Cortex of kidney (tissue), 1 donor: ENCODE measurements around the gene VWA5A.
"Not testable (repeated sequence)": the region's sequence is repeated elsewhere in the genome, so short reads cannot be mapped to it uniquely, and the experiment has no call there.

Source experiments
- DNase-seq: peaks from one replicate; lab custom pipeline; 2025; lab: John Stamatoyannopoulos, UW

VWA5A gene

GRCh38 chr11:124093330-124093729 is 21.9 kb upstream of the VWA5A start:
- DNase-seq = no peak

DNA sequence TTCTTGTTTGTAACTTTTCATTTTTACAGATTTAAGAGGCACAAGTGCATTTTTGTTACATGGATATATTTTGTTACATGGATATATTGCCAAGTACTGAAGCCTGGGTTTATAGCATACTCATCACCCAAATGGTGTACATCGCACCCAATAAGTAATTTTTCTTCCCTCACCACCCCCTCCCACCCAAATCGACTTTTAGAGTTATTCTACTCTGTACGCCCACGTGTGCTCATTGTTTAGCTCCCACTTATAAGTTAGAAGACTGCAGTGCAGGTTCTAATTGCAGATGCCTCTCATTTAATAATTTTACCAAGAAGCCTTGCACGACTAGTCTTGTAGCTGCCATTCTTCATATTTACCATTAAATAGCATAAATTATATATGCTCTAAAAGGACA is 20.5 kb upstream of the VWA5A start:
- DNase-seq = no peak

- no peak for DNase-seq
These were observed 18.9 kb upstream of the VWA5A start for GRCh38 chr11:124096364-124096763.

DNA sequence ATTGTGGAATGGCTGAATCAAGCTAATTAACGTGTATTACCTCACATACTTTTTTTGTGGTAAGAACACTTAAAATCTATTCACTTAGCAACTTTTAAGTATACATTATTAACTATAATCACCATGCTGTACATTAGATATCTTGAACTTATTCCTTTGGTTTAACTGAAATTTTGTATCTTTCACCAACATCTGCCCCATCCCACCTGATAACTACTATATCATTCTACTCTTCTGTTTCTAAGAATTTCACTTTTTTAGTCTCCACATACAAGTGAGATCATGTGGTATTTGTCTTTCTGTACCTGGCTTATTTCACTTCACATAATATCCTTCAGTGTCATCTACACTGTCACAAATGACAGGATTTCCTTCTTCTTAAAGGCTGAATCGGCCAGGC is 17.1 kb upstream of the VWA5A start:
- no peak for DNase-seq

- no peak for DNase-seq
These were observed 13.5 kb upstream of the VWA5A start for GRCh38 chr11:124101737-124102136.

DNA sequence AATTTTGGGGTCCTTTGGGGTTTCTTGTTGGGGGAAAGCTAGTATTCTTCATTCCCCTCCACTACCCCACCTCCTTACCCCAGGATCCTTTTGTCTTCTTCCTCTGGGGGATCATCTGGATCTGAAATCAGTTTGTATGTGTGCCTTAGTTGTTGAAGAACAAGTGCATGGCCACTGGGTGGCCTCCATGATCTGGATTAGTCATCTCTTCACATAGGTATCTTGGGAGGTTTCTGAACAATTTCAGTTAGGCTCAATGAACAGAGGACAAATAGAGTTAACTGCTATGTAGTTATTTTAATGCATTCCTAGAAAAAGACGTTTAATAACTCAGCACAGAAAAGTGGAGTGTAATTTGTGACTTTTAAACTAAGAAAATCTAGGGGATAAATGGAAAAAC is 7.1 kb upstream of the VWA5A start:
- DNase-seq = no peak

DNA sequence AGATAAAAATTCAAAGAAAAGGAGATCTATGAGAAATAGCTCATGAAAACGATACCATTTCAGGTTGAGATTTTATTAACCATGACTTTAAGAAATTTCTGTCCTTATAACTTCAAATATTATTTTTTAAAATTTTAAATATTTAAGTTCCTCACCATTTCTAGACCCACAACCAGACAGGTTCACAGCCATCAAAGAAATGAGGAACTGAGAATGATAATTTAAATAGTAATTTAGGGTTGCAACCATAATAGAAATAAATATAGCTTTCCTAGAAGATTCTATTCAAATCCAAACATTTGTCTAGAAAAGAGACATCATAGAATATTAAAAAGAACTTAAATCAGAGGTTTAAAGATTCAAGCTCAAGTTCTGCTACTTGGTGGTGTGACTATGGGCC is 5.9 kb upstream of the VWA5A start:
- DNase-seq = no peak

DNA sequence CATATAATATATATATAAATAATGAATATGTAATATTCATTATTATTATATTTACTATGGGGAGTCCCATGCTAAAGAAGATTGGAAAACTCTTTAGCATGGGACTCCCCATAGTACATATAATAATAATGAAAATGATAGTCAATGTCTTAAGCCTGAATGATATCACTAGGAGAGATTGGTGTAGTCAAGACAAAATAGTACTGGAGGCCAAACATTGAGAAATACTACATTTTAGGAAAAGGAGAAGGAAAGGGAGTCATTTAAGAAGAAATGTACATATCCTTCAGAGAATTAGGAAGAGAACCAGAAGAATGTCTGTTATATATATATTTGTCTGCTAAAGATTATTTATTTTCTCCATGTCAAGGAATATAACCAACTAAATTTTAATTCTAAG is 5.0 kb upstream of the VWA5A start:
- no peak for DNase-seq

- DNase-seq = no peak
These were observed 1.4 kb upstream of the VWA5A start for GRCh38 chr11:124113890-124114289.

DNA sequence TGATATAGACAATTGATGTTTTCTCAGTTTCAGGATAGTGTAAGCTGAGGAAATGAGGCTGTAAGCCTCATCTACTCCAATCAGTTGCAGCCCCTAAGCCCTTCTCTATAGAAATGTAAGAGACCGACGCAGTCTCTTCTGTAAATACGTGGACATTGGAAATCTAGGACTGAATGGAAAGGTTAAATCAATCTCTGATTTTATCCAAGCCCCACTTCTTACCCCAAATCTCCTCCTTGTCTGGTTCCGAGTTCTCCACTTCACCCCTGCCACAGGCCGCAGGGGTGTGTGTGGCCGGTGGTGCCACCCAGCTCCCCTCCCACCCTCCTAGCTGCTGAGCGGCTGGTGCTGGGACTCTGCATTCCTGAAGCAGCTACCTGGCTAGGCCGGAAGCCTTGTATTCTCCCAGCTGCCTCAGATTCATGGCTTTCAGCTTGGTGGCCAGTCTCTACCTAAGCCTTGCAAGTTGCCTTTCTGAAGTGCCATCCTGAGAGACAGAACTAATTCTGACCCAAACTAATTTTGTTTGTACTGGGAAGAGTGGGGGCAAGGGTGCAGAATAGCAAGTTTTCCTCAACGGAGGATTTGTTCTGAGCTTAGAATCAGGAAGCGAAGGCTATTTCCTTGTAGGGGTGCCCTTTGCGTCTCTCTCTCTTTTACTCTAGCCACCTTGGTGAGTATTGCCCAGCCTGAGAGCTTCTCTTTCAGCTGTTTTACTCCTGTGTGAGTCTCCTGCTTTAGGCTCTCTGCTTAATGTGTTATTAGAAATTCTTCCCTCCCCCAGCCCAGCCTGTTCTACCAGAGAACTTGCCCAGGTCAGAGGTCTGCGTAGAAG is 749 bp downstream of the VWA5A start:
- no peak for DNase-seq

DNA sequence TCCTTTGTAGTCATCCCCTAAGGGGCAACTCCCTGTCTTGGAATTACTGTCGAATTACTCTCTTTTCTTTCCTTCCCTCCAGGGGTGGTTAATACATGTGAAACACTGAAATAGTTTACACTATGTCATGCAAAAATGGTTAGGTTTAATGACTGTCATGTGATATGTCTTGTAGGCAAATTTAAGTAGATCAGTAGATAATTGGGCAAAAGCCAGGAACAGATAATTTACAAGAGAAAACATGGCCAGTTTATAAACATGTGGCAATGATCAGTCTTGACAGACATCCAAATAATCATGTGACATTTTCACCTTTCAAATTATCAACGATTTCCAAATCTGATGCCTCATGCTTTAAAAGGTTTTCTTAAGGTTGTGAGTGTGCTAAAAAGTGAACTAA is 3.9 kb downstream of the VWA5A start:
- DNase-seq = no peak

DNA sequence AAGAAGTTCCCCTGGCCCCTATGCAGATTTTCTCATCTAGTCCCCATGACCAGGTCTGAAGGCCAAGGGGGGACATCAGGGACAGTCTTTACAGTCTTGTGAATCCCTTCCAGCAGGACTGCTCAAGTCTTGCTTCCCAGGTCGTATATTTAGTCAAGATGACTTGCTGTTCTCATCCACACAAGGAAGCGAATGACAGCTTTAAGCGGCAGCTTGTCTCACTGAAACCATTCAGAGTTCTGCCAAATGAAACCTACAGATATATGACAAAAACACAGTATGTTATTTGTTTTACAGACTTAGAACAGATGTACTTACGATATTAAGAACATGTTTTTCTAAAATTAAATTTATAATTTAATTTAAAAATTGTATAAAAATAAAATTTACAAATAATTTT is 5.6 kb downstream of the VWA5A start:
- no peak for DNase-seq

DNA sequence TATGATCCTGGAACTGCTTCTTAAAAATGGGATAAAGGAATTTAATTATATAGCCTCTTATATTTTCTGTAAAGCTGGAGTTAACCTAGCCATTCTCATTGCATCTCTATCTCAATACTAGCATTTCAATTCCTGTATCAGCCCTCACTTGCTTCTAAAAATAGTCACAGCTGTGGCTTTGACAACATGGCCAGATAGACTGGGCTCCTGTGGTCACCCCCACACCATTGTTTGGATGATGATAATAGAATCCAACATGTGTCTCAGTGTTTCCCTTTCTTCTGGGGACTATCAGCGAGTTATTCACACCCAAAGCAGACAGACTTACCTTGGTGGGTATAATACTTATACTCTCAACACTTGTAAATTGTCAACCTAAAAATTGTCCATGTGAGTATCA is 6.9 kb downstream of the VWA5A start:
- no peak for DNase-seq

GRCh38 chr11:124123622-124124021 is 8.4 kb downstream of the VWA5A start:
- DNase-seq = no peak

- not testable (repeated sequence) for DNase-seq
These were observed 11.9 kb downstream of the VWA5A start for GRCh38 chr11:124127134-124127533.

- no peak for DNase-seq
These were observed 27.8 kb downstream of the VWA5A start for GRCh38 chr11:124143034-124143433.

GRCh38 chr11:124147951-124148350 is 32.7 kb downstream of the VWA5A start:
- no peak for DNase-seq

DNA sequence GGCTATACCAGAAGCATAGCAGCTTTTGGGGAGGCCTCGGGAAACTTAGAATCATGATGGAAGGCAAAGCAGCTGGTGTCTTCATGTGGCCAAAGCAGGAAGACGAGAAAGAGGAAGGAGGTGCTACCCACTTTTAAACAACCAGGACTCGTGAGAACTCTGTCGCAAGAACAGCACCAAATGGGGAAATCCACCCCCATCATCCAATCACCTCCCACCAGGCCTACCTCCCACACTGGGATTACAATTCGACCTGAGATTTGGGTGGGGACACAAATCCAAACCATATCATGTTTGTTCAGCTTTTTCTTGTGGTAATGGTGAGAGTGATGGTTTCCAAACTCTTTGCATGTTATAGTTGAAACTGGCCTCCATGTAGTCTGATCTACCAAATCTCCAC is 35.4 kb downstream of the VWA5A start:
- DNase-seq = no peak

- no peak for DNase-seq
These were observed 37.6 kb downstream of the VWA5A start for GRCh38 chr11:124152770-124153407.

DNA sequence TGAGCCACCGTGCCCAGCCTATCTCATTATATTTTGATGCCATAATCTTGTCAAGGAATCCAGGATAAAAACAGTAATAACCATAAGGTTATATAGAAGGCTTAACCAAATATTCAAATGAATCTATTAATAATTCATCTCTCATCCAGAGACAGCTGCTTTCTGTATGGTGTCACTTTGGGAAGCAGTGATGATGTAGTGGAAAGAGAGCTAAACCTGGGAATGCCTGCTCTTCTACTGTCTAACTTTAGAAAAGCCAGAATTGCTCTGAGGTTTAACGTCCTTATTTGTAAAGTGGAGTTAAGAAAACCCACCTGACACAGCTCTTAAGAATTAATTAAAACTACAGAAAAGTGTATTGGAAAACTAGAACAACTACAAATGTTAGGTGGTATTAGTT is 38.6 kb downstream of the VWA5A start:
- no peak for DNase-seq

- DNase-seq = no peak
These were observed 44.2 kb downstream of the VWA5A start for GRCh38 chr11:124159481-124159880.

DNA sequence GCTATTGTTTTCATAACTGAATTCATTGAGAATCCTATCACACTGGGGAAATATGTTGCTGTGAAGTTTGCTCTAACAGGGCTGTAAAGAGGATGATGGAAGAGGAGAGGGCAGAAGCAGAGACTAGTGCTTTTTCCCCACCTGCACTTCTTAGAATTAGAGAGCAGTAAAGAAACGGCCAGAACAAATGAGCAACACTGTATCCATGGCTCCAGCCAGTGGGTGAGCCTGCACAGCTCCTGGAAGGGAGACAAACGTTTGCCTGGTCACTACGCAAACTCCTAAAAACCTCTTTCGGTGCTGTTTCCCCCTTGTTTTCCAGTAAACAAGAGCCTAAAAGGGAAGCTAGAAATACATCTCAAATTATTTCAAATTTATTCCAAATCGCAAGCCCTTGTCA is 45.7 kb downstream of the VWA5A start:
- no peak for DNase-seq

GRCh38 chr11:124167826-124168231 is 52.6 kb downstream of the VWA5A start:
- no peak for DNase-seq

- DNase-seq = no peak
These were observed 53.5 kb downstream of the VWA5A start for GRCh38 chr11:124168796-124169195.
